ENCODE data around the gene FGGY.

Gene FGGY

DNA sequence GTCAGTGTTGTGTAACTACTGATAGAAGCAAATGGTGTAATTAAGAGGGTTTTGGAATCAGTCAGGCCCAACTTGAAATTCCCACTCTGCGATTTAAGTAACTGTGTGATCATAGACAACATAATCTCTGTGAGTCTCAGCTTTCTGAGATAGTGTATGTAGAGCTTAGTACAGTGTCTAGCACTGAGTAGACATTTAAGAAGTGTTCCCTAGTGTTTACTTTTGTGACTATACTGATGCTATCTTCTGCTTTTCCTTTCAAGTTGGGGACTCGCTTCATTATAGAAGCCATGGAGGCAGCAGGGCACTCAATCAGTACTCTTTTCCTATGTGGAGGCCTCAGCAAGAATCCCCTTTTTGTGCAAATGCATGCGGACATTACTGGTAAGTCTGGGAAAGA is 370.1 kb downstream of the FGGY start:
- no peak for DNase-seq

DNA sequence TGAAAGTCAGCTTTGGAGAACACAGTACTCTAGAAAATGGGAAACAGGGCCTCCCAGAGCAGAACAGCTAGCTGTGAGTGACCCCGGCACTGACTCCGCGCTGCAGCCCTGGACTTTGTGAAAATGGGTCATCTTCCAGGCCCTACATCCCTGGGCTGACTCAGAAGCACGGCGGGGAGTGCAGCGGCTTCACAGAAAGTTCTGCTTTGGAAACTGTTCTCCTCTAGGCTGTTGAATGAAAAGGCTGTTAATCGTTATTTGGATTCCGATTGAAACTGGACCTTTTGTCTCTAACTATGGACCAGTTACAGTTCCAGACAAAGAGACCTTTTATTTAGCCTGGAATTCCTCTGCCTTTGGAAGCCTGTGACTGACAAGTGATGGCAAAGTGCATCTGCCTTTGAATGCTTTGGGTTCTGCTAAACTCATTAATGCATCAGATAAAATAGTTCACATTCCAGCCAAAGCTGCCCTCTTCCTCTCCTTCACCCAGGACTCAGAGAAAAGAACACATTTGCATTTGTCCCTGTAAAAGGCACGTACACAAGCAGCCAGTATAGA is 372.9 kb downstream of the FGGY start:
- DNase-seq: no peak

DNA sequence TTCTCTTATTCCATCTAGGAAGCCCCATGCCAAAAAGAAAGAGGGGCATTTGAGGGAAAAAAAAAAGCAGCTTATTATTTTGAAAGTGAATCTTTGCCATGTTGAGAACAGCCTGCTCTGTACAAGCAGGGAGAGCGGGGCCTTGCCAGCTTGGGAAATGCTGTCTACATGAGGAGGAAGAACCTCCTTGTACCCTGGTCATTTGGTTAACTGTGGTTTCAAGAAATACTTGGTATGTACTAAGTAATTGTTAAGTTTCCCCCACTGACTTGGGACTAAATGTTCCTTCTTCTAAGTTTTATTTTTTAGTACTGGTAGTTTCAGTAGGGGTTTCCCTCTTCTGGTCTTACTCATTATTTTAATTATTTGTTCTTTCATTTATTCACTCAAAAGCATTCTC is 373.8 kb downstream of the FGGY start:
- no peak for DNase-seq

DNA sequence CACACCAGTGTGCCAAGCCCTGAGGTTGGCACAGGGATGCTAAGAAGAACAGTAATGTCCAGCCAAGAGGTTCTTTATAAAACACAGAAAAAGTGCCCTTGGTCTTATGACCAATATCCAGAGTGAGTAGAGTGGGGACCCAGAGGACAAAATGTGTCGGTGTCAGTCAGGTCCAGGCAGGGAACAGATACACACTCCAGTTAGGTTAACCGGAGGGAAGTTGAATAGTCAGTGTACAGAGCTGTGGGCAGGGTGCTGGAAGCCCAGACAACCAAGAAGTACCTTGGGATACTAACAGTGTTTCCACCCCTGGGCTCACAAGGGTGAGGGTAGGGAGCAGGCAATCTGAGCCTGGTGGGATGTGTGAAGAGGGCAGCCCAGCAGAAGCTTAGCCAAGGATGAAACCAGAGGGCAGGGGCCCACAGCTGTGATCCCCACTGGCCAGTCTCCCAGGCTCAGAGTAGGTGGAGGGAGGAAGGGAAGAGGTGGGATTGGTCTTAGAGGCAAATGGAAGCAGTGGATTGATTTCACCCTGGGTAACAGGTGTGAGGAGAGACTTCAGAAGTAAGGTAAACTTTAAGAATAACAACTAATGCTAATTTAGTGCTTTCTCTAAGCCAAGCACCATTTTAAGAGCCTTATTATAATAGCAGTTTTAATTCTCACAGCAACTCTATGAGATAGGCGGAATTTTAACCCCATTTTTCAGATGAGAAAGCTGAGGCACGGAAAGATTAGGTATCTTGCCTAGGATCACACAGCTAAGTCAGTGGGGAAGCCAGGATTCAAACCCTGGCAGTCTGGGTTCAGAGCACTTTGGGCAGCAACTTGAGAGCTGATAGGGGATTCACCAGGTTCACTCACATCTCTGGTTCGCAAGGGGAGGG is 374.4 kb downstream of the FGGY start:
- DNase-seq: no peak

DNA sequence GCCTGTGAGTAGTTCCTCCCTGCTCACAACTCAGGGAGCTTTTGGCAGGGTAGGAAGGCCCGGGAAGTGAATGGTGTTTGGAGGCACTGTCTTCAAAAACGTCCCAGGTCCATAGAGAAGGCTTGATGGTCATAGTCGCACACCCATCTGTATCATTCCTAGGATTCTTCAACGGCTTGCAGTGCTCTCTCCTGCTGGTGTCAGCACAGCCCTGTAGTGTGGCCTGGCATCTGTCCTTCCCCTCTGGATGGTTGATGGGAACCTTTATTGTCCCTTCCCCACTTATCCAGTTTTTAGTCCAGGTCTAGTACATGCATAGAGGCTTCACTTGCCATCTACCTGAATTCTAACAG is 375.0 kb downstream of the FGGY start:
- no peak for DNase-seq

DNA sequence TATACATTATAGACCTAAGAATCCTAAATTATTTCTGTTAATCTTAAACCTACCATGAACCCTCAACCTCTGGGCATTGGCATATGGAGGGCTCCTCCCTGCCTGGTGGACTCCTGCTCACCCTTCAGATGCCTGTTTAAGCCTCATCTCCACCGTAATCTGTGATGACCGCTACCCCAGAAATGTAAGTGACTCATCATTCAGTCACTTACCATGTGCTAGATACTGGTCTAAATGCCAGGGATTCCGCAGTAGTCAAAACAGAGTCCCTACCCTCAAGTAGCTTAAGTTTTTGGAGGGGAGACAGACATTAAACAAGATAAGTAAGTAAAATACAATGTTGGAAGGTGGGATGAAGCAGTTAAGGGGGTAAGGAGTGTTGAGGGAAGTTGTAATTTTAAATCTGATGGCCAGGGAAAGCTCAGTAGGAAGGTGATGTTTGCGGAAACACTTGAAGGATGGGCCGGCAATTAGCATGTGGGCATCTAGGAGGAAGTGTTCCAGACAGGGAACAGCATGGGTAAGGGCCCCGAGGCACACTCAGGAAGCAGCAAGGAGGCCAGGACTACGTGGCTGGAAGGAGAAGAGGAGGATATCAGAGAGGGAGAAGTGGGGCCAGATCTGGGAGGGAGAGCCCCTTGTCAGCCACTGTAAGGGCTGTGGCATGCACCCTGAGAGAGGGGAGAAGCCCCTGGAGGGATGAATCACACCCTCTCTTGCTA is 376.1 kb downstream of the FGGY start:
- no peak for DNase-seq

DNA sequence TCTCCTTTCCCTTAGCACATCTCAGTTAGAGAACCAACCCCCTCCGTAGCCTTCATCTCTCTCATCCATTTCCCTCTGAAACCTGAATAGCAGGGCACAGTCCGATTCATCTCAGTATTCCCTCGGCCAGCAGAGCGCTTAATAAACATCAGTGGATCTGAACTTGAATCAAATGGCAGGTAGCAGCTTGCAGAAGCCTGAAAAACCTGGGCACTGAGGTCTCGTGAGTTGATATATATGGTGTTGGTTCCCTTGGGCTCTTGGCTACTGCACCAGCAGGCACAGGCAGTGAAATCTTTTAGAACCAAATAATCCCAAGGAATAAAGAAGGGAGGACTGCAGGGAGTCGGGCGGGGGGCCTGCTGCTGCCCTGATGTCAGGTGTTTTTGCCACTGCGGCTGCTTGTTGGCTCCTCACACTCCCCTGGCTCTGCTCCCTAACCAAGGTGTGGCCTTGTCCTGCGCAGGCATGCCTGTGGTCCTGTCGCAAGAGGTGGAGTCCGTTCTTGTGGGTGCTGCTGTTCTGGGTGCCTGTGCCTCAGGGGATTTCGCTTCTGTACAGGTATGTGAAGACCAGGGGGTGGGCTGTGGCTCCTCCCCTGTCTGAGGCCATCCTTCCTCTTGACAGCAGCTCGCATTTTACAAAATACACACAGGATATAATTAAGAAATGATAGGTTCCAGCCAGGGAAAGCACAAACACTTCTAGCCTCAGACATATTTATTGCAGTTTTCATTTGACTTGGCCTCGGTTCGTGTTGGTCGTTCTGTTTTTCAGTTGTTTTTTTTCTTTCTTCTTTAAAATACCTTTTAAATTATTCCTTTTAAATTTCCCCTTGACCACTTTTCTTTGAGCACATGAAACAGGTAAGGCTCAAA is 376.9 kb downstream of the FGGY start:
- no peak for DNase-seq

DNA sequence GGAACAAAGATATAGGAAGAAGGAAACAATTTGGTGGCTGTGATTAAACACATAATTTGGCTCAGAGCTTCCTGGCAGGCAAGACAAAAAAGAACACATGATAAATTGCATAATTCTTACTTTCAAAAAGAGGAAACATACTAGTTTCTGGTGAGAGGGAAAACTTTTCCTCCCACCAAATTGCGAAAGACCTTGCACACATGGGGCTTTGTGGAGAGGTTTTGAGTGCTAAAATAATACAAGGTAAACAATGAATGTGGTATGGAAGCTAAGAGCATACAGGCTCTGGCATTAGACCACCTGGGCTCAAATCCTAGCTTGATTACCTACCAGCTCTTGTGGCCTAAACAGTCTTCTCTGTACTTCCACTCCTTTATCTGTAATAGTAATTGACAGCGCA is 377.7 kb downstream of the FGGY start:
- no peak for DNase-seq

DNA sequence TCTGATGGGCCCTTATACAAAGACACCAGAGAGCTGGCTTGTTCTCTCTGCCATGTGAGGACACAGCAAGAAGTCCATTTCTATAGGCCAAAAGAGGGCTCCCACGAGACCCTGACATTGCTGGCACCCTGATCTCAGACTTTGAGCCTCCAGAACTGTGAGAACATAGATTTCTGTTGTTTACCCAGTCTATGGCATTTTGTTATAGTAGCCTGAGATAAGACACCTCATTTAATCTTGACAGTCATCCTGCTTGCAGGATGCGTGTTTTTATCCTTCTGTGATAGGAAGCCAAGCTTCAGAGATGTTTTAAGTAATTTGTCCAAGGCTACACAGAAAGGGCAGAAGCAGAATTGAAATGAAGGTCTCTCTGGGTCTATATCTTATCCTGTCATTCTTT is 379.0 kb downstream of the FGGY start:
- DNase-seq: no peak

DNA sequence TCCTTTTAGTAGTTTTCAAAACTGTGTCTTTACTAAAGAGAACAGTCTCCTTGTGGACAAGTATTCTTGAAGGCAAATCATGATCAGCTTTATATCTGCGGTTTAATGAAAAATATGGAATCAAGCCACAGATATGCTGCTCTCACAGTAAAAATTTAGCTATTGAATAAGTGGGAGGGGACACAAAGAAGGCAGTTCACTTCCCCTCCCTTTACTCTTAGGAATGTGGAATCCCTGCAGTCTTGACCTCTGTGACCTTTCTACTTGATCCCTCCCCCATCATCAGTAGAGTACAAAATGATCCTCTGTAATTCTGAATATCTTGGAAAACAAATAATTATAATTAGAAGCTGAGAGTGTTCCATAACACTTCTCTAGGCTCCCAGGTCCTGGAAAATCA is 381.1 kb downstream of the FGGY start:
- DNase-seq: no peak

DNA sequence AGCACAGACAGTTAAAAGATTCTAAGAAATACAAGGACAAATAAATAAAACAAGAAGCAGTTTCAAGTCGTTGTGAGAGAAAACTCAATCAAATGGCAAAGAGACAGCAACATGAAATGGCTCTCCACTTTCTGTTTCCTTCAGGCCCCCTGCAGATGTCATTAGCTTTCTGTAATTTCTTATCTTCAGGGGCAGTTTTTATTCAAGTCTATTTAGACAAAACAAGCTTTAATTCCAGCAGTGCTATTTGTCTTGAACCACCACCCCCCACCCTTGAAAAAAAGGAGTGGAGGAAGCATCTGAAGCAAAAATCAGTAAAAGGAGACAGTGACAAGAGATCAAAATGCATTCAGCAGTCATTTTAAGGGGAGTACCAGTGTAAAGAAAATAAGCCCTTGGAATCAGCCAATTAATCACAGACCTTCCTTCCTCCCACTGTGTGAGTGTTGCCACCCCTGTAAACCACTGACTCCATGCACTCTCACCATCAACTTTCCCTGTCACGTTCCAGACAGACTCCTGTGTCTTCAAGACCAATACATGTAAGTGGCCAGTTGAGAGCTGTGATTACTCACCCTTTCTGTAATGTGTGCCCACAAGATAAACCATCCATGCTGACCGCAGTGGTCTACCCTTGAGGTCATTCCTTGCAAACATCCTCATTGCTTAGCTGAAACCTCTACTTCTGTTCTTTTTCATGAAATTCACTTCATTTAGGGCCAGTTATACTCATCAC is 381.8 kb downstream of the FGGY start:
- DNase-seq: no peak

DNA sequence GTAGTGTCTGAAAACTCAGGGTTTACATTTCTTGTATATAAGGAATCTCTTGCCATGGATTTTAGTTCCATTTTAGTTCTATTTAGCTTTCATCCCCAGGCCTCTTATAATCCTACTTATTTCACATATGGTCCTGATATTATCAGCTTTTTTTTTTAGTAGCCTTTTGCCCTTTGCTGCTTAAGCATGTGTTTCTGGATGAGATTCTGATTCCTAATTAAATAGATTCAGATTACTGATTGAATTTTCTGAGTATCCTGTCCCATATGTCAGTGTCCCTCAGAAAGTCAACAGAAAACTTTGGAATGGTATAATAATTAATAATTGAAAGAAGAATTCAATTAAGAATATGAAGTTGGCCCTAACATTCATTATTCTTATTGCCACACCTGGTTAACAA is 383.1 kb downstream of the FGGY start:
- DNase-seq: no peak

DNA sequence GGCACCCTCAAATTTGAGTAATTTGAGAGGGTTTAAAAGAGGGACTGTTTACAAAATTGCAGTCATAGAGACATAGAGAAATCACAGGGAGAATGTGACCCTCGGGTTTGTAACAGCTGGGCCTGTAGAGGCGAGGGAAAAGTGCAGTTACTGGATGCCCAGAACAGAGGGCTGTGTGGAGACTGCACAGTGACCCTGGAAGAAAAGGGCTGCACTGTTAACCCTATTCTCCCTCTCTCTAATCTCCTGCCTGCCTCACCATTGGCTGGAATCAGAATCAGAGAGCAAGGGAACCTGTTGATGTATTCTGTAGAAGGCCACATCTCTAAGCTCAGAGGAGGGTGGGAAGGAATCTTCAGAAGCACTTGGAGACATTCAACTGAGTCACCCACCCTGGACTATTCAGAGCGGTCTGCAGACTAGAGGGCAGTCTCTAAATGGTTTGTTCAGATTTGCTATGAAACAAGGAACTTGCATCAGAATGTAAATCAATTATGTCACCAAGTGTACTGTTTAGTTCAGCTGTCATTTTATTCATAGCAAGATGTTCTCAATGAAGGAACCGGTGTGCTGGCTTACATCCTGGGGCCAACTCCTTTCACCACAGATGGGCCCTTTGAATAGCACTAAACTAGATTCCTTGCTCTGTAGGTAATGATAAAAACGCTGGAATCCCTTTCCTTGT is 385.6 kb downstream of the FGGY start:
- DNase-seq: no peak

DNA sequence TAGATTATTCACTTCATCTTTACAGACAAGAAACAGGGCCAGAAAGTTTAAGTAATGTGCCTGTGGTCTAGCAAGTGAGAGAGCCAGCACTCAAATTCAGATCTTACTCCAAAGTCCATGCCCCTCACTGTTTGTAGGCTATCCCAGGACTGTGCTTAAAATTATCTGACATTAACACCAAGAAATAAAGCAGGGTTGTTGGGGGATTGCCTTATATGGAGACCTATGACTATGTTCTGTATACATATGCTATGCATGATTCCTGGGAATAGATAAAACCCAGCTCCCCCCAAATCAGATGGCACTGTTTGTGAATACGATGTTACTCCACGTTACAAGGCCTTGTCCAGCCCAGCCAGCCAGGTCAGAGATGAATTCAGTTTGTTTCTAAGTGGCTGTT is 386.3 kb downstream of the FGGY start:
- DNase-seq: no peak

DNA sequence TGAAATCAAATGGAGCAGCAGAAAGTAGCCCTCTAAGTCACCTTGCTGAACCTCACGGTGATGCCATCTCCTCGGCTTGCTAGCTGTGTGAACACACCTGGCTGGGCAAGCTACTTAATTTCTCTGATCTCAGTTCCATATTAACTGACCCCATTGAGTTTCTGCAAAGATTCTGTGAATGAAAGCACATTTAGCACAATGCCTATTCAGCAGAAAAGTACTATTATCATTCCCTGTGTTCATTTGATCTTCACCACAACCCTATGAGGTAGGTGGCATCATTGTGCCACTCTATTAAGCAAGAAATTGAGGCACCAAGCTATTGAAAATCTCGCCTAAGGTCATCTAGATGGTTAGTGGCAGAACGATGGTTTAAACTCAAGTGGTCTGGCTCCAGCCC is 387.8 kb downstream of the FGGY start:
- no peak for DNase-seq

DNA sequence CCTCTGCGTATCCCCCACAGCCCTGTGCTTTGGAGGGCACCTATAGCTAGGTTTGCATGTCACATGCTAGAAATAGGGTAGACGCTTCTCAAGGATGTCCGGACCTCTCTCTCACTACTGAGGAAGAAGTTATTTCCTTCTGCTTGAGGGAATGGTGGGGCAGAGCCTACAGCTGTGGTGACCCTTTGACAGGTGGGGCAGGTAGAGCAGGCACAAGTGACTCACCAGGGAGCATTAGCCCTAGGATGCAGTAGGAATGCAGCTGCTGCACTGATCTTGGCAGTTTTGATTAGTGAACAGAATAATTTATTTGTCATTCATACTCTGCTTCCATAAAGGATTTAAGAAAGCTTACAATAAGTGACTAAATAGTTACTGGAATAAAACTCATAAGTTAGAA is 388.2 kb downstream of the FGGY start:
- no peak for DNase-seq

DNA sequence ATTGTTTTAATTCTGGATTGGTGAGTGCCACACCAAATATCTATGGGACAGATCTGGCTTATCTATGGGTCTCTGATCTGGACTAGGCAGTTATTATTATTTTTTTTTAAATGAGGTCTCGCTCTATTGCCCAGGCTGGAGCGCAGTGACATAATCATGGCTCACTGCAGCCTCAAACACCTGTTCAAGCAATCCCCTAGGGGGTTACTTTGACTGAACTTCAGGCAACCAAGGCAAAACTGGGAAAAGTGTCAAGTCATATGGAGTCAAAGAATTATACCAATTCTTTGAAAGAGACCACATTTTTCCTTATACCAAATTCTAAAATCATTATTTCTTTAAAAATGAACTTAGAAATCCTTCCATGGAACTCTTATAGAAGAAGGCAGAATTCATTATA is 388.8 kb downstream of the FGGY start:
- no peak for DNase-seq

DNA sequence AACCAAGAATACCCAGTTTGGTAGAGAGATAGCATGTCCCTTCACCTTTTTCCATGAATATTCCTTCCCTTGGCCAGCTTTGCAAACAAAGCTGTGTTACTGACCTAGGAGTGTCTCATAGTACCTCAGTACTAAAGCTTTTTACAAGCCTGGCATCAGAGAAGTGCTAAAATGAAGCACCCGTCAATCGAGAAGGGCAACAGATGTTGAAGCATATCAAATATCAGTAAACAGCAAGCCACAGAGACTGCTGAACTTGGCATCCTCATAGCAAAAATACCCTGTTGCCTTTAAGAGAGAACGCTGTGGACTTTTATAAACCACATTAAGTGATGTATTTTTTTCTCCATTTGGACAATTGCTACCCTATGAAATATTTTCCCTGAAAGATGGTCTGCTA is 389.3 kb downstream of the FGGY start:
- DNase-seq: peak; percentile 75

DNA sequence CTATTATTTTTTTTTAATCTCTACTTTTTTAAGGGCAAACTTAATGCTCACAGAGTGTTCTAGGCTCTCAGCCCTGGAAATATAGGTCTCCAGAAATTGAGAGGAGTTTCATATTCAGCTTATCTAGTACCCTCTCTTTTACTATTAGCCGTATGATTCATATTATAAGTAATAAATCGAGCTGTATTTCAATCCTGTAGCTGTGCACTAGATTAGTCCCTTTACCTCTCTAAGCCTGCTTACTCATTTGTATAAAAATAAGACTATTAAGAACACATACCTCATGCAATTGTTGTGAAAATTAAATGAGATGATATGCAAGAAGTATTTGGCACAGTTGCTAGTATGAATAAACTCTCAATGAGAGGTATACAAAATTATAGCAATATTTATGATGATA is 389.7 kb downstream of the FGGY start:
- DNase-seq: no peak

DNA sequence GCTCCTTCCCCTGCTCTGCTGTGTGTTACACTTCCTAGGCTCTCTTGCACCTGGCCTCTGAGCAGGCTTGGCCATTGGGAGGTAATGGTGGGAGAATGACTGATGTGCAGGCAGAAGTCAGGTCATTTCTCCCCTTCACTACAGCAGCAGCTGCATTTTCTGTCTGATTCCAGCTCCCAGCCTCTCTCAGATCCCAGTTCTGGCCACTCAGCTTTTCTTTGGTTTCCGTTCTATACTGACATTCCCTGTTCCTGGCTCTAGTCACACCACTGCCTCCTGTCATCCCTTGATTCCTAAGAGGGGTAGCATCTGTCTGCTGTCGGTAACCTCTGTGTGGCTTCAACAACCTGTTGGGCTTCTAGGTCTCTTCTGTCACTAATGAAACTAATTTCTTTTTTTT is 390.2 kb downstream of the FGGY start:
- no peak for DNase-seq

DNA sequence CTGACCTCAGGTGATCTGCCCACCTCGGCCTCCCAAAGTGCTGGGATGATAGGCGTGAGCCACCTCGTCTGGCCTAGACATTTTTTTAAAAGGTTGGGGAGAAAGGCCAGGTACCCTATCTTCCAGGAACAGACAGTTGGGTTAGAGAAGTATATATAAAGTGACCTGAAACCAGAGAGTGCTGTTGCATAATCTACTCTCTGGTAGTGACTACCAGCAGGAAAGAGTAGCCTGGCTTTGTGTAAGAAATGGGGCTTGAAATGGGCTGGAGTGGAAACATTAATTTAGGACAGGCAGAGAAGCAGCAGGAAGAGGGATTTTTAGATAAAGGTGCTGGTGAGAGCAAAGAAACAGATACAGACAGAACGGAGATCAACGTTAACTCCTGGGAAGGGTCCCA is 392.1 kb downstream of the FGGY start:
- DNase-seq: no peak

DNA sequence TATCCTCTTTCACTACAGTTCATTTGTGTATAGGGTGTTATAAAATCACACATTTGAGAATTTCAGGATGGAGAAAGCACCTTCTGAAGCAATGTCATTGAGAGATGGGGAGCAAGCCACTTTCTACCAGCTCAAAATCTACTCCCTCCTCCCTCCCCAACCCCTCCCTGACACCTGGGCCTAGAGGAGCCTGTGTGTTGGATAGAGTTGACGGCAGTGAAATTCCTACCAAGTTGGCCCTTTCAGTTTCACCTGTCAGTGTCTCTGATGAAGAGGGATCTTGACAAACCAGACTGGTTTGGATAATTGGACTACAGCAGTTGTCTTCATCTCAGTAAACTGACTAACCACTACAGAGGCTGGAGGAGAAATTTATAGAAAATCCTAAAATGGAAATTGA is 392.8 kb downstream of the FGGY start:
- no peak for DNase-seq

All from NCI-H1105 (cell line).